GM06990 (cell line): ENCODE data around the gene UGGT1.
A peak's percentile ranks its signal among the peaks of the same experiment; 100 is the strongest.

Experiments used
- DNase-seq: peaks from one replicate; pipeline ENCODE4 v3.0.0-alpha.2; 2011; ENCODE audit not compliant: insufficient read length; ENCODE audit errors: extremely low read depth
- H3K27me3 ChIP-seq: replicated peaks from 2 replicates; pipeline ENCODE4 v1.6.0; 2011; ENCODE audit warnings: low read length; ENCODE audit not compliant: control insufficient read depth, insufficient read depth
- H3K36me3 ChIP-seq: 2 replicates; pipeline ENCODE4 v1.5.1; 2011; ENCODE audit warnings: low read length; ENCODE audit not compliant: control insufficient read depth, insufficient read depth
- H3K4me3 ChIP-seq: replicated peaks from 2 replicates; pipeline ENCODE4 v1.5.1; 2011; ENCODE audit warnings: low read depth, mild to moderate bottlenecking, control low read depth, low read length
- TF ChIP-seq, protein P1 (sequence below): IDR thresholded peaks from 2 replicates; pipeline ENCODE4 v1.5.1; 2011; ENCODE audit warnings: low read length, control low read depth, mild to moderate bottlenecking, inconsistent platforms; ENCODE audit not compliant: insufficient read depth, poor library complexity, severe bottlenecking

Gene UGGT1

DNA sequence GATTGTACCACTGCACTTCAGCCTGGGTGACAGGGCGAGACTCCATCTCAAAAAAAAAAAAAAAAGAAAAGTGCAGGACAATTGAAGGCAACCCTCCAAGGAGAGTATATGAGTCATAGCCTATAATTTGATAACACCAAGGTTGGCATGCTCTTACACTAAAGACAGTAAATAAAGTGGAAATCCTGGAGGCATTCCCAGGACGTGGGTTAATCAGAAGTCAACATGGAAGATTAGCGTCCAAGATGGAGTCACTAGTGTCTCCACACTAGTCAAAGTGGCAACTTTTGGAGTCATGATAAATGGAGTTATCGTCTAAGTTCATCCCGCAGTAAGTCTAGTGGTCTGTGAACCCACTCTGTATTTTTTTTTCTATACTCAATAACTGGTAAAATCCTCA is 21.2 kb upstream of the UGGT1 start:
- Histone ChIP-seq H3K27me3 (no peaks in the 10 kb centered on the region), H3K36me3 (no peaks in the 10 kb centered on the region), H3K4me3 (no peak overlapping the region)
- TF ChIP-seq, protein P1, sequence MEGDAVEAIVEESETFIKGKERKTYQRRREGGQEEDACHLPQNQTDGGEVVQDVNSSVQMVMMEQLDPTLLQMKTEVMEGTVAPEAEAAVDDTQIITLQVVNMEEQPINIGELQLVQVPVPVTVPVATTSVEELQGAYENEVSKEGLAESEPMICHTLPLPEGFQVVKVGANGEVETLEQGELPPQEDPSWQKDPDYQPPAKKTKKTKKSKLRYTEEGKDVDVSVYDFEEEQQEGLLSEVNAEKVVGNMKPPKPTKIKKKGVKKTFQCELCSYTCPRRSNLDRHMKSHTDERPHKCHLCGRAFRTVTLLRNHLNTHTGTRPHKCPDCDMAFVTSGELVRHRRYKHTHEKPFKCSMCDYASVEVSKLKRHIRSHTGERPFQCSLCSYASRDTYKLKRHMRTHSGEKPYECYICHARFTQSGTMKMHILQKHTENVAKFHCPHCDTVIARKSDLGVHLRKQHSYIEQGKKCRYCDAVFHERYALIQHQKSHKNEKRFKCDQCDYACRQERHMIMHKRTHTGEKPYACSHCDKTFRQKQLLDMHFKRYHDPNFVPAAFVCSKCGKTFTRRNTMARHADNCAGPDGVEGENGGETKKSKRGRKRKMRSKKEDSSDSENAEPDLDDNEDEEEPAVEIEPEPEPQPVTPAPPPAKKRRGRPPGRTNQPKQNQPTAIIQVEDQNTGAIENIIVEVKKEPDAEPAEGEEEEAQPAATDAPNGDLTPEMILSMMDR = no peak
- no peak for DNase-seq

DNA sequence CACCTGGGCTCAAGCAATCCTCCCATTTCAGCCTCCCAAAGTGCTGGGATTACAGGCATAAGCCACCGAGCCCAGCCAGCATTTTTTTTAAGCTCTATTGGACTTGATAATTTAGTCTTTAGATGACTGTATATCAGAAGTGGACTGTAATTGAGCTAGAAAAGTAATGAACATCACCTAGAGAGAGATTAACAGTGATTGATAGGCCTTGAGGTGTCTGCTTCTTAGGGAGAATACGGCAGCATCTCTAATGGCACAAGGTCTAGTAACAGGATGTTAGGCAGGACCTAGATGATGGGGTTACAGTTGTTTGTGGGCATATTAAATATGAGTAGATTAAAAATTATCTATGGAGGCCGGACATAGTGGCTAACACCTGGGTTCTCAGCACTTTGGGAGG is 17.7 kb upstream of the UGGT1 start:
- Histone ChIP-seq H3K27me3 (no peaks in the 10 kb centered on the region), H3K36me3 (no peaks in the 10 kb centered on the region), H3K4me3 (no peak overlapping the region)
- no peak for DNase-seq
- TF ChIP-seq, protein P1 = no peak

DNA sequence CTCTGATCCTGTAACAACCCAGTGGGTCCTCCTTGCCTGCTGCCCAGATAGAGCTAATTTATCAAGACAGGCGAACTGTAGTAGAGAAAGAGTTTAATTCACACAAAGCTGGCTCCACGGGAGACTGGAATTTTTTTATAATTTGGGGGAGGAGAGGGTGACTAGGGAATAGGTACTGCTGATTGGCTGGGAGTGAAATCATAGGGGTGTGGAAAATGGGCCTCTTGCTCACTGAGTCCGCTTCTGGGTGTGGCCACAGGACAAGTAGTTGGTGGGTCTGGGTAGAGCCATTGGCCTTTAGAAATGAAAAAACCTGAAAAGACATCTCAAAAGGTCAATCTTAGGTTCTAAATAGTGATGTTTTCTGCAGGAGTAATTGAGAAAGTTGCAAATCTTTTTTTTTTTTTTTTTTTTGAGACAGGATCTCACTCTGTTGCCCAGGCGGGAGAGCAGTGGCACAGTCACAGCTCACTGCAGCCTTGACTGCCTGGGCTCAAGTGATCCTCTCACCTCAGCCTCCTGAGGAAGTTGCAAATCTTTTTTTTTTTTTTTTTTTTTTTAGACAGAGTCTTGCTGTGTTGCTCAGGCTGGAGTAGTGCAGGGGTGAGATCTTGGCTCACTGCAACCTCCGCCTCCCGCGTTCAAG is 14.4 kb upstream of the UGGT1 start:
- TF ChIP-seq, protein P1 = no peak
- H3K36me3 ChIP-seq = no peaks in the 10 kb centered on the region
- DNase-seq = no peak
- no peak overlapping the region for H3K4me3 ChIP-seq
- H3K27me3 ChIP-seq = no peaks in the 10 kb centered on the region

DNA sequence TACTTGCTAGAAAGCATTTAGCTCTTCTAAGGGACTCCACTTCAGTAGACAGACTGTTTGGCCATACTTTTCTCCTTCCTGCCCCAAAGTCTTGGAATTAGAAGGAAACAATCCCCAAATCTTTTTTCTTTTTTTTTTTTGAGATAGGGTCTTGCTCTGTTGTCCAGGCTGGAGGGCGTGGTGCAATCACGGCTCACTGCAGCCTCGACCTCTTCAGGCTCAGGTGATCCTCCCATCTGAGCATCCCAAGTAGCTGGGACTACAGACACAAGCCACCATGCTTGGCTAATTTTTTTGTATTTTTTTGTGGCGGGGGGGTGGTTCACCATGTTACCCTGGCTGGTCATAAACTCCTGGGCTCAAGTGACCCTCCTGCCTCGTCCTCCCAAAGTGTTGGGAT is 6.2 kb upstream of the UGGT1 start:
- TF ChIP-seq, protein P1 = no peak
- Histone ChIP-seq H3K36me3 (no peaks in the 10 kb centered on the region), H3K27me3 (no peaks in the 10 kb centered on the region), H3K4me3 (no peak overlapping the region)
- no peak for DNase-seq

DNA sequence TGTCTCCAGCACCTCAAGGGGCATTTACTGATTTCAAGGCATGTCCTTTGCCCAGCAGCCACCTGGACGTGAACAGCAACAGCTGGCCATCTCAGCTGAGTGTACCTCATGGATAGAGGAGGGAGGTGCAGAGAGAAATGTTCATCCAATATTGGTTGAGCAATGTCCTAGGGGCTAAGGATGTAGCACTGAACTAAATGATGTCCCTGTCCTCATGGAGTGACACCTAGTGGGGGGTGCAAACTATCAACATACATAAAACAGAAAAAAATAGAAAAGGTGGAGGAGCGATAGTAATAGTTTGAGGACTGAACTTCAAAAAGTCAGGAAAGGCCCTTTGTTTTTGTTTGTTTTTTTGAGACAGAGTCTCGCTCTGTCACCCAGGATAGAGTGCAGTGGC is 4.8 kb upstream of the UGGT1 start:
- Histone ChIP-seq H3K27me3 (no peaks in the 10 kb centered on the region), H3K36me3 (no peaks in the 10 kb centered on the region), H3K4me3 (no peak overlapping the region)
- DNase-seq = no peak
- TF ChIP-seq, protein P1 = no peak

DNA sequence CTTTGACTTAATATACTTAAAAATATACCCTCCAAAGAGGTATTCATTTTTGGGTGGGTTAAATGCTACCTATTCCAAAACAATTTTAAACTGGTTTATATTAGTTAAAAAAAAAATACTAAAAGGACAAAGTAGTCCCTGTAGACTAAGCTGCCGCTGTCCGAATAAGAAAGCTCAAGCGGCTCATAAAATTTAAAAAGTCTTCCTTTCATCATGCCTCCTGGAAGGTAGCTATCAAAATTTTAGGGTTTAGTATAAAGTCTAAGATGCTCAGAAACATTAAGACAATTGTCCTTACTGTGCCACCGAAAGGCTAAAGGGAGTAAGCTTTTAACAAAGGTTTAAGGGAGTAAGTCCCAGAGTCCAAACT is 440 bp upstream of the UGGT1 start:
- peaks cover 1% of the 10 kb centered on the region; the same call in 1 of the 2 replicates for H3K36me3 ChIP-seq
- DNase-seq = no peak
- H3K27me3 ChIP-seq = no peaks in the 10 kb centered on the region
- peak overlapping the region; percentile 100 for H3K4me3 ChIP-seq
- TF ChIP-seq, protein P1 = no peak
